ENCODE results near the gene GLT1D1.

The GLT1D1 gene

DNA sequence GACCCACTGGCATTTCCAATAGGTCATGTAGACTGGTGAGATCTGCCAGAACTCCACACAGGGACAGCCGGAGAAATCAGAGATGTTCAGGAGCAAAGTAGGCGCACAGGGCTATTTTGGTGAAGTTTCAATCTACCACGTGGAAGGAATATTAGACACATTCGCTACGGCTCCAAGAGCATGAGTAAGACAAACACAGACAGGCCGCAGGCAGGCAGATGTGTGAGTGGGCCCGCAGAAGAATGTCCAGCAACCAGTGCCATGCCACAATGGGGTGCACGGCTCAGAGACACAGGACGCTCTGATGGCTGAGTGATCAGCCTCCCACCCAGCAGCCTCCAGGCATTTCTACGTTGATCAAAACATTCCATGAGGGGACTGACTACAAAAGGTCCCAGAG lies 39.9 kb upstream of the GLT1D1 start:
- no peak for ATAC-seq

DNA sequence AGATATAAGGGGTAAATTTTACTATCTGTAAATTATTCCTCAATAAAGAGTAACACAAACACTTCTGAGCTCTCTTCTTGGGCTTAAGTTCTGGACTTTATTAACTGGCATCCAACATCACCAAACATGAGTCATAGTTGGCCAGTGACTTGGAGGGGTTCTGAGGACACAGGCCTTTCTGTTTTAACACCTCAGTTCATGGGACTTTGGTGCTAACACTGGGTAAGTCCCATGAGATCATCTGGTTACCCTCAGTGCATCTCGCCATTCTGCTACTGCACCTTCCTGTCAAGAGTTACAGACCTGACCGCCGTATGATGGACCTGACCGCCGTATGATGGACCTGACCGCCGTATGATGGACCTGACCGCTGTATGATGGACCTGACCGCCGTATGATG lies 39.4 kb upstream of the GLT1D1 start:
- TF ChIP-seq ZNF565 (CRISPR knock-in tag; conservative IDR thresholded peaks at IDR 0.05; ENCODE audit: low read depth) (no peak), RARB (CRISPR knock-in tag; IDR thresholded peaks at IDR 0.05) (no peak), SNAI2 (CRISPR knock-in tag; IDR thresholded peaks at IDR 0.05) (no peak), ZNF8 (CRISPR knock-in tag; IDR thresholded peaks at IDR 0.05) (no peak), BACH2 (CRISPR knock-in tag; IDR thresholded peaks at IDR 0.05; ENCODE audit: borderline replicate concordance) (no peak), ISL1 (CRISPR knock-in tag; IDR thresholded peaks at IDR 0.05) (no peak), ZFP30 (CRISPR knock-in tag; IDR thresholded peaks at IDR 0.05) (no peak), ZC3H10 (CRISPR knock-in tag; IDR thresholded peaks at IDR 0.05) (no peak), TOX (CRISPR knock-in tag; IDR thresholded peaks at IDR 0.05; ENCODE audit: borderline replicate concordance) (no peak), ZFP3 (CRISPR knock-in tag; IDR thresholded peaks at IDR 0.05) (no peak), ARNTL (CRISPR knock-in tag; IDR thresholded peaks at IDR 0.05; ENCODE audit: borderline replicate concordance, low read depth) (no peak), ESRRG (CRISPR knock-in tag; IDR thresholded peaks at IDR 0.05) (no peak), PPARA (CRISPR knock-in tag; IDR thresholded peaks at IDR 0.05; ENCODE audit: borderline replicate concordance) (no peak), TCF4 (CRISPR knock-in tag; IDR thresholded peaks at IDR 0.05; ENCODE audit: borderline replicate concordance) (no peak), GLIS3 (CRISPR knock-in tag; IDR thresholded peaks at IDR 0.05) (no peak)
- TF ChIP-seq, protein P1, sequence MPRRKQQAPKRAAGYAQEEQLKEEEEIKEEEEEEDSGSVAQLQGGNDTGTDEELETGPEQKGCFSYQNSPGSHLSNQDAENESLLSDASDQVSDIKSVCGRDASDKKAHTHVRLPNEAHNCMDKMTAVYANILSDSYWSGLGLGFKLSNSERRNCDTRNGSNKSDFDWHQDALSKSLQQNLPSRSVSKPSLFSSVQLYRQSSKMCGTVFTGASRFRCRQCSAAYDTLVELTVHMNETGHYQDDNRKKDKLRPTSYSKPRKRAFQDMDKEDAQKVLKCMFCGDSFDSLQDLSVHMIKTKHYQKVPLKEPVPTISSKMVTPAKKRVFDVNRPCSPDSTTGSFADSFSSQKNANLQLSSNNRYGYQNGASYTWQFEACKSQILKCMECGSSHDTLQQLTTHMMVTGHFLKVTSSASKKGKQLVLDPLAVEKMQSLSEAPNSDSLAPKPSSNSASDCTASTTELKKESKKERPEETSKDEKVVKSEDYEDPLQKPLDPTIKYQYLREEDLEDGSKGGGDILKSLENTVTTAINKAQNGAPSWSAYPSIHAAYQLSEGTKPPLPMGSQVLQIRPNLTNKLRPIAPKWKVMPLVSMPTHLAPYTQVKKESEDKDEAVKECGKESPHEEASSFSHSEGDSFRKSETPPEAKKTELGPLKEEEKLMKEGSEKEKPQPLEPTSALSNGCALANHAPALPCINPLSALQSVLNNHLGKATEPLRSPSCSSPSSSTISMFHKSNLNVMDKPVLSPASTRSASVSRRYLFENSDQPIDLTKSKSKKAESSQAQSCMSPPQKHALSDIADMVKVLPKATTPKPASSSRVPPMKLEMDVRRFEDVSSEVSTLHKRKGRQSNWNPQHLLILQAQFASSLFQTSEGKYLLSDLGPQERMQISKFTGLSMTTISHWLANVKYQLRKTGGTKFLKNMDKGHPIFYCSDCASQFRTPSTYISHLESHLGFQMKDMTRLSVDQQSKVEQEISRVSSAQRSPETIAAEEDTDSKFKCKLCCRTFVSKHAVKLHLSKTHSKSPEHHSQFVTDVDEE (CRISPR knock-in tag; IDR thresholded peaks at IDR 0.05): no peak
- TF ChIP-seq, protein P2, sequence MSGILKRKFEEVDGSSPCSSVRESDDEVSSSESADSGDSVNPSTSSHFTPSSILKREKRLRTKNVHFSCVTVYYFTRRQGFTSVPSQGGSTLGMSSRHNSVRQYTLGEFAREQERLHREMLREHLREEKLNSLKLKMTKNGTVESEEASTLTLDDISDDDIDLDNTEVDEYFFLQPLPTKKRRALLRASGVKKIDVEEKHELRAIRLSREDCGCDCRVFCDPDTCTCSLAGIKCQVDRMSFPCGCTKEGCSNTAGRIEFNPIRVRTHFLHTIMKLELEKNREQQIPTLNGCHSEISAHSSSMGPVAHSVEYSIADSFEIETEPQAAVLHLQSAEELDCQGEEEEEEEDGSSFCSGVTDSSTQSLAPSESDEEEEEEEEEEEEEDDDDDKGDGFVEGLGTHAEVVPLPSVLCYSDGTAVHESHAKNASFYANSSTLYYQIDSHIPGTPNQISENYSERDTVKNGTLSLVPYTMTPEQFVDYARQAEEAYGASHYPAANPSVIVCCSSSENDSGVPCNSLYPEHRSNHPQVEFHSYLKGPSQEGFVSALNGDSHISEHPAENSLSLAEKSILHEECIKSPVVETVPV (CRISPR knock-in tag; IDR thresholded peaks at IDR 0.05): no peak
- ATAC-seq: no peak

More for the DNA sequence above, 39.9 kb upstream of the GLT1D1 start:
- TF ChIP-seq, protein P1 (CRISPR knock-in tag; IDR thresholded peaks at IDR 0.05): no peak

DNA sequence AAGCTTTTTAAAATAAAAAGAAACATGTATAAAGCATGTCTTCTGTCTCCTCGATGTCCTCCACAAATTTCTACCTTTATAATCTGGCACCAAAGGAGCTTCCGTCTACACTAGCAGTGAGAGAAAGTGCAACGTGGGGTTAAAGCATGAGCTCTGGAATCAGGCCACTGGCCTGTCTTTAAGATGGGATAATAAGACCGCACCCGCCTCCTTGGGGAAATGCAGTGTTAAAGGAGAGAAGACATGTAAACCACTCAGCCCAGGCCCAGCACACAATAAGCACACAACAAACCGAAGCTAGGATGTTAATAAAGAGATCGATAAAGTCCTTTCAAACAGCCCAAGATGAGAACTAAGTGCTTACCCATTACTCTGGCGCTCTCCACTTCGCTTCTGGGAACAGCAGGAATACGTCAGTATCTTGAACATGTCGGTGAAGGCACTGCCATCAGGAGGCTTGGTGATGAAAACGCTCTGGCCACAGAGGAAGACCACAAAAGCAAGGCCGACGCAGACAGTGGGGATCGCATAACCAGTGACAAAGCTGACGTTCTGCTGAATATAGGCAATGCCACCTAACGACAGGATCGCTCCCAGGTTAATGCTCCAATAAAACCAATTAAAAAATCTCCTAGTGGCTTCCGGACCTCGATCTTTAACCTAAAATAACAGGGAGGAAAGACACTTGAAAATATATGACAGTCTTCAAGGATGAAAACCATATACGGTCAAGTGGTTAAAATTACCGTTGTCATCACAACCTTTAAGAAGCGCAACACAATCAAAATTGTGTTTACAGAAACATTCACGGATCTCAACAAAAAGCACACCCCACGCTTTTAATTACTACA lies 38.6 kb upstream of the GLT1D1 start:
- no peak for TF ChIP-seq ARNTL (CRISPR knock-in tag; IDR thresholded peaks at IDR 0.05; ENCODE audit: borderline replicate concordance, low read depth)
- TF ChIP-seq CSDC2 (CRISPR knock-in tag; IDR thresholded peaks at IDR 0.05): no peak
- no peak for TF ChIP-seq ZNF8 (CRISPR knock-in tag; IDR thresholded peaks at IDR 0.05)
- TF ChIP-seq ZFP3 (CRISPR knock-in tag; IDR thresholded peaks at IDR 0.05): no peak
- TF ChIP-seq TCF4 (CRISPR knock-in tag; IDR thresholded peaks at IDR 0.05; ENCODE audit: borderline replicate concordance): no peak
- TF ChIP-seq ZNF565 (CRISPR knock-in tag; conservative IDR thresholded peaks at IDR 0.05; ENCODE audit: low read depth): no peak
- TF ChIP-seq, protein P3, sequence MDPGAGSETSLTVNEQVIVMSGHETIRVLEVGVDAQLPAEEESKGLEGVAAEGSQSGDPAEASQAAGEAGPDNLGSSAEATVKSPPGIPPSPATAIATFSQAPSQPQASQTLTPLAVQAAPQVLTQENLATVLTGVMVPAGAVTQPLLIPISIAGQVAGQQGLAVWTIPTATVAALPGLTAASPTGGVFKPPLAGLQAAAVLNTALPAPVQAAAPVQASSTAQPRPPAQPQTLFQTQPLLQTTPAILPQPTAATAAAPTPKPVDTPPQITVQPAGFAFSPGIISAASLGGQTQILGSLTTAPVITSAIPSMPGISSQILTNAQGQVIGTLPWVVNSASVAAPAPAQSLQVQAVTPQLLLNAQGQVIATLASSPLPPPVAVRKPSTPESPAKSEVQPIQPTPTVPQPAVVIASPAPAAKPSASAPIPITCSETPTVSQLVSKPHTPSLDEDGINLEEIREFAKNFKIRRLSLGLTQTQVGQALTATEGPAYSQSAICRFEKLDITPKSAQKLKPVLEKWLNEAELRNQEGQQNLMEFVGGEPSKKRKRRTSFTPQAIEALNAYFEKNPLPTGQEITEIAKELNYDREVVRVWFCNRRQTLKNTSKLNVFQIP (CRISPR knock-in tag; IDR thresholded peaks at IDR 0.05; ENCODE audit: borderline replicate concordance, low read depth): no peak
- TF ChIP-seq, protein P1 (CRISPR knock-in tag; IDR thresholded peaks at IDR 0.05): no peak
- ATAC-seq: no peak
